Measurements from ENCODE around the gene HTR3C. TPM values are rescaled to one million over a fixed set of nuclear protein-coding genes. Genes with fewer than 3 reads are reported as not detected.
"Not testable (repeated sequence)": the region's sequence is repeated elsewhere in the genome, so short reads cannot be mapped to it uniquely, and the experiment has no call there.

The HTR3C gene, protein sequence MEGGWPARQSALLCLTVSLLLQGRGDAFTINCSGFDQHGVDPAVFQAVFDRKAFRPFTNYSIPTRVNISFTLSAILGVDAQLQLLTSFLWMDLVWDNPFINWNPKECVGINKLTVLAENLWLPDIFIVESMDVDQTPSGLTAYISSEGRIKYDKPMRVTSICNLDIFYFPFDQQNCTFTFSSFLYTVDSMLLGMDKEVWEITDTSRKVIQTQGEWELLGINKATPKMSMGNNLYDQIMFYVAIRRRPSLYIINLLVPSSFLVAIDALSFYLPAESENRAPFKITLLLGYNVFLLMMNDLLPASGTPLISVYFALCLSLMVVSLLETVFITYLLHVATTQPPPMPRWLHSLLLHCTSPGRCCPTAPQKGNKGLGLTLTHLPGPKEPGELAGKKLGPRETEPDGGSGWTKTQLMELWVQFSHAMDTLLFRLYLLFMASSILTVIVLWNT
- total RNA-seq = not detected in 2 replicates

DNA sequence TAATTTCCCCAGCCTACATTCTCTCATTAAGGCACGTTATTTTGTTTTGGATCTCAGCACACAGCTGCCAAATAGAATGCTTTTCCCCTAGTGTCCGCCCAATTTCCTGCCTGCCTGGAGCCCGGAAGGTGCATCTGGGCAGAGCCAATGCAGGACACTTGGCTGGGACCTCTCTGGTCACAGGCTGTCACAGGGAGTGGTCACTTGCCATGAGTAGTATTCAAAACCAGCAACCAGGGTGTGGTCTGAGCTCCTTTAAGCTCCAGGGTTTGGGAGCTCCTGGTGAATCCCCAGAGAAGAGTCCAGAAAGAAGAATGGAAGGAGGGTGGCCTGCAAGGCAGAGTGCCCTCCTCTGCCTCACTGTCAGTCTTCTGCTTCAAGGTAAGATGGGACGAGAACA is at the start of gene HTR3C:
HTR3C (plus strand) TSS at position 281 of the 400 bp plus-strand sequence; CDS start at position 315, 34 bp downstream.
- DNase-seq (ENCODE audit: low read depth in 2 of 2) = no peak

DNA sequence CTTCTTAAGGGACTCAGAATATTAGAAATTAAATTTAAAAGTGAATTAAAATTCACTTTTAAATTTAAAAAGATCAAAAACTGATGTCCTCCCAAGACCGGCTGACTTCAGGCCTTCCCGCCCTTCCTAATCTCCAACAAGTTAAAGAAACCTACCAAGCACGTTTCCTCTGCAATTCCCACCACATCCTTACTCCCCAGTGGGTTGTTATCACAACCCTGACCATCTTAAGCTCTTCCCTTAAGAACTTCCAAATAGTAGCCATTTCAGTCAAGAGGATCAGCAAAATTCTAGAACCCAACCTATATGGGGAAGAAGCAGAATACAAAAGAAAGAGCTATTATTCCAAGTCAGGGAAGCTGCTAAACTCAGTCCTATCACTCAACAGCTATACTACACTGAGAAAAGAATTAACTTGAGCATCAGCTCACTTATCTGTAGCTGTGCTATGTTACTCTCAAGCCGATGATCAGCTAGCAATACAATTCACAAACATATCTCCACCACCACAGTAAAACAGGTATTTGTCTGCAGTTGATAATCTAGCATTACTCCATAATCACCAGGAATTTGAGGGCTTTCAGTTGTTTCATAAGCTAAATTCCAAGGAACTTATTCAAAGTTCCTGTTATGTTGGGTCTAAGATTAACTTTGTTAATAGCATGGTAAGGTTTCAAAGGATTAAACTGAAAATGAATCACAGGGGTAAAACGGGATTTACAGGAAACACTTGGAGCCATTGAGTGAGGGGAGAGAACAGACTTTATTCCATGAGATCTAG is 49.5 kb upstream of the HTR3C start:
- peak in 1 of 2 donors; percentile 56 for DNase-seq (ENCODE audit: low read depth in 2 of 2)

DNA sequence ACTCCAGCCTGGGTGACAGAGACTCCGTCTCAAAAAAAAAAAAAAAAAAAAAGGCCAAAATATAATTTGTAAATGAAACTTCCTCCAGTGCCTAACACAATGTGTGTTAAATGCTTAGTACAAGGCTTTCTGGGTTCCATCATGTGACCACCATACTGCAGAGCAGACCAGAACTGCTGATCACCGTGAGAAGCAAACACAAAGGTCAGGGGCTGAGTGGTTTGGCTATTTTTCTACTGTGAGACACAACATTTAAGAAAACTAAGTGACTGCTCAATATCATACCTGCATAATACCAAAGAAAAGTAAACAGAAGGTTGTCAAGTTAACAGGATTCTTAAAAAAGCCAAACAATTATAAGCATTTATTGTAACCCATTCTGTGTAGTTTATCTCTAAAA is 48.4 kb upstream of the HTR3C start:
- no peak for DNase-seq (ENCODE audit: low read depth in 2 of 2)

DNA sequence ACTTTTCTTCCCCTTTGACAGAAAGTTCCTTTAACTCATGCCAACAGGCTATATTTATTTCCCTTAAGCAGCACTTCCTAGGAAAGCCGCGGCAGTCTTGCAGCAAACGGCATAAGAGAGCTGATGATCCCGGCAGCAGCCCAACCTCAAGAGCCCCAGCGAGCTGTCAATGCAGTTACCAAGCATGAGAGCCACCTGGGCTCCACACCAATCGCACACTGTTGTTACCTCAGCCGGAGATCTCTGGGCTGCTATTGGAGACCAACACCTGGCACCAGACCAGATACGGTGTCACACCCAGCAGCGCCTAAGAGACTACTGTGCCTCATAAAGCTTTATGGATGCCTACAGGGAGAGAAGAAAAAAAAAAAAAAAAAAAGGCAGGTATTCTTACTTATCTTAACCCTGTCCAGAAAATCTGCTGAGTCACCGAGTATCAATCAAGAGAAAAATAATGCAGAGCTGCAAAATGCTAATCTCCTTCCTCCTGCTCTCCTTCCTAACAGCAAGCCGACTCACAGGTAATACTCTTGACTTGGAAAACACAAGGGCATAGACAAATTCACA is 46.8 kb upstream of the HTR3C start:
- peak; percentile 69 to 73 for DNase-seq (ENCODE audit: low read depth in 2 of 2)

DNA sequence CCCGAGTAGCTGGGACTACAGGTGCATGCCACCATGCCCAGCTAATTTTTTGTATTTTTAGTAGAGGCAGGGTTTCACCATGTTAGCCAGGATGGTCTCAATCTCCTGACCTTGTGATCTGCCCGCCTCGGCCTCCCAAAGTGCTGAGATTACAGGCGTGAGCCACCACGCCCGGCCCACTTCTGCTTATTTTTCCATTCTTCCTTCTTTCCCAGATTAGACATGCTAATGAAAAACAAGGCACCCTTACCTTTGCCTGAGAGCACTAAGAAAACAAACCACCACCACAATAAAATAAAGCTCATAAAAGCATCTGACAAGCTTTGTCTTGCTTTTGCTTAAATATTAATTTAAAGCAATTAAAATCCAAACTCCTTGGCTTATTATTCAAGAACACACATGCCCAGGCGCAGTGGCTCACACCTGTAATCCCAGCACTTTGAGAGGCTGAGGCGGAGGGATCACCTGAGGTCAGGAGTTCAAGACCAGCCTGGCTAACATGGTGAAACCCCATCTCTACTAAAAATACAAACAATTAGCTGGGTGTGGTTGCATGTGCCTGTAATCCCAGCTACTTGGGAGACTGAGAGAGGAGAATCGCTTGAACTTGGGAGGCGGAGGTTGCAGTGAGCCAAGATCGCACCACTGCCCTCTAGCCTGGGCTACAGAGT is 45.6 kb upstream of the HTR3C start:
- not testable (repeated sequence) for DNase-seq (ENCODE audit: low read depth in 2 of 2)

DNA sequence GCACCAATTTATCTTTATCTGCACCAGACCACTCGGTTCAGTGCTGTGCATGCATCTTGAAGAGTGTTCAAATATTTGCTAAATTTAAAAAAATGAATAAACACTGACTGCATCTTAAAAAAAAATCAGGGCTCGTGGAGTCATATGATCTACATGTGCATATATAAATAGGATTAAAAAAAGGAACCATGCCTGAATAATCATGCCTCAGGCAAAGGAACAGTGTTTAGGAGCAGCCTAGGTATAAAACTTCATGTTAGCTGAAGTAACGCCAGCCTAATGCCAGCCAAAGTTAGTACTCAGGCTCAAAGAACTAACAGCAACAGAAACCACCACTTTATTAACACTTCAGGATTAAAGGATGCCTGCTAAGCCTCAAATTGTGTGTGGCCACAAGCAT is 44.7 kb upstream of the HTR3C start:
- DNase-seq (ENCODE audit: low read depth in 2 of 2) = no peak

DNA sequence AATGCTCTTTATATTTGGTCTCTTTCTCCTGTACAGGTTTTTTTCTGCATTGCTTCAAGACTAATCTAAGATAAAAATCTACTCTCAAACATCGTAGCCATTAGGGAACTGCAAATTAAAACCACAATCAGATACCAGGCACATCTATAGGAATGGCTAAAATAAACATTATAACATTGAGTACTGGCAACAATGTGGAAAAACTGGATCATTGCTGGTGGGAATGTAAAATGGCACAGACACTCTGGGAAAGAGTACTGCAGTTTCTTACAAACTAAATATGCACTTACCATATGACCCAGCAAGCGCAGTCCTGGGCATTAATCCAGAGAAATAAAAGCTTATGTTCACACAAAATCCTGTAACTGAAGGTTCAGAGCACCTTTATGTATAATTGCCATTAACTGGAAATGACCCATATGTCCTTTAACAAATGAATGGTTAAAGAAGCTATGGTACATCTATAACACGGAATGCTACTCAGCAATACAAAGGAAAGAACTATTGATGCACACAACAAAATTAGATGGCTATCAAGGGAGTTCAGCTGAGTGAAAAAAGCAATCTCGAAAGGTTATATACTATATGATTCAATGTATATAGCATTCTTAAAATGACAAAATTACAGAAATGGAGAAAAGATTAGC is 41.5 kb upstream of the HTR3C start:
- no peak for DNase-seq (ENCODE audit: low read depth in 2 of 2)

DNA sequence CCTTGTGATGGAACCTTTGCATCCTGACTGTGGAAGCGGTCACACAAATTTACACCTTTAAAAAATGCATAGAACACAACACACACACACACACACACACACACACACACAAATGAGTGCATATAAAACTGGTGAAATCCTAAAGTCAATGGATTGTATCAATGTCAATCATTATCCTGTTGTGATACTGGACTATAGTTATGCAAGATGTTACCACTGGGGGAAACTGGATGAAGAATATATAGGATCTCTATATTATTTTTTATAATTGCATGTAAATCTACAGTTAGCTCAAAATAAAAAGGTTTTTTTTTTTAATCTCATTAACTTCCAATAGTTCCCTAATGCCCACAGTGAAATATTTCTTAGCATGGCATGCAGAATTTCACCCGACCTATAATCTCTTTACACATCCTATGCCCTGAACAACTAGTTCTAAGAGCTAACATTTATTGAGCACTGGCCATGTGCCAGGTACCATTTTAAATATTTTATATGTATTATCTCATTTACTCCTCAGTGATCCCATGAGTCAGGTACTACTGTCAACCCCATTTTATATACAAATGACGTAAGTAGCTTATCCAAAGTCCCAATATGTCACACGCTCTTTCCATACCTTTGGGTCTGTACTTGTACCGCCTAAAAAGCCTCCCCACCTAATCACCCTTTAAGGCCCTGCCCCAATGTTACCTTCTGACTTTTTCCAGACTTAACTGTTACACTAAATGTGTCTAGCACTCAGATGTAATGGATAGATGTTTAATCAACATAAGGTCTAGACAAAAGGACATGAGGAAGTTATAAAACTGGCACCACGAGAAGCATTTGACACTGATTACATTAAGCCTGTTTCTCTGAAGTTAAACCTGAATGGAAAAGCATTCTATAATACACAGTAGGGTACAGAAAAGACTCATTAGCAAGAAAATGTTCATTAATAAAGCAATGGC is 40.6 kb upstream of the HTR3C start:
- no peak for DNase-seq (ENCODE audit: low read depth in 2 of 2)

DNA sequence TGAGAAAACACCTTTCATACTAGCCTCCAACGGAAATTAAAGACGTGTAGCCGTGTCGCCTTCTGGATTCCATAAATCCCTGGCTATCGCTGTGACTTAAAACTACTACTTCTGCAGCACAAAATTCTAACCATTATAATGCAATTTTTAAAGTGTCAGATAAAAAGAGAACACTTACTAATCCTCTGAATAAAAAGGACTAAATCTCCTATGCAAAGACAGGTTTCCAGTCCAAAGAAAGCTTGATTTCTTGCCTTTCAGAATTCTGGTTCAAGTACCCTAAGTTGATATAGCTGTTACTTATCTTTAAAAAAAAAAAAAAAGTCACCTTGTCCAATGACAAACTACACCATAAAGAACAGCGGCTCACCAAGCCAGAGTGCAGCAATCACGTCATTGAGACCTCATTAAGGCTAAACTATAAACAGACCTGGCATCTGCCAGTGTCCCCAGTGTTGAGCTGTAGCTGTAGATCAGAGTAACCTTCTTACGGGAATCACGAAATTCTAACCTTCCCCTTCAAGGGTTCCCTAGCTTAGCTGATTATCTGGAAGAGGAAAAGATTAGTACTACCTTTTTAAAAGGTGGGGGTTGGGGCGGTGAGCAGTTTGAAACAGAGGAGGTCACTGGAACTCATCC is 37.3 kb upstream of the HTR3C start:
- no peak for DNase-seq (ENCODE audit: low read depth in 2 of 2)

DNA sequence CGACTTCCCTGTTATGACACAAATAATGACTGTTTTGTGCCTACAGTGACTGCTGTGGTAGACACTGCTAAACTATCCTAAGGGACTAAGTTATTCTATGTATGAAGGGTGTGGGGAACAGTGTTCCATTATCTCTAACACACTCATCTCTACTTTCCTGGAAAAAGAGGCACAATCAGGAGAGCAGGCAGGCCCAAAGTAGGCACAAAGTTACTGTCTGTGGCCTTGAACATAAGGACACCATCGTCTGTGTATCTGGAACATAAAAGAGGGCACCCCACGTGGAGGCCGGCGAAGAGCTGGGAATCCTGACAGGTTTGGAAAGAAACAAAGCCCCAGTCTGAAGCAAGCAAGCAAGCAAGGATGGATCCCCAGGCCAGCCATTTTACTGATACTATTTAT is 36.7 kb upstream of the HTR3C start:
- DNase-seq (ENCODE audit: low read depth in 2 of 2) = no peak

DNA sequence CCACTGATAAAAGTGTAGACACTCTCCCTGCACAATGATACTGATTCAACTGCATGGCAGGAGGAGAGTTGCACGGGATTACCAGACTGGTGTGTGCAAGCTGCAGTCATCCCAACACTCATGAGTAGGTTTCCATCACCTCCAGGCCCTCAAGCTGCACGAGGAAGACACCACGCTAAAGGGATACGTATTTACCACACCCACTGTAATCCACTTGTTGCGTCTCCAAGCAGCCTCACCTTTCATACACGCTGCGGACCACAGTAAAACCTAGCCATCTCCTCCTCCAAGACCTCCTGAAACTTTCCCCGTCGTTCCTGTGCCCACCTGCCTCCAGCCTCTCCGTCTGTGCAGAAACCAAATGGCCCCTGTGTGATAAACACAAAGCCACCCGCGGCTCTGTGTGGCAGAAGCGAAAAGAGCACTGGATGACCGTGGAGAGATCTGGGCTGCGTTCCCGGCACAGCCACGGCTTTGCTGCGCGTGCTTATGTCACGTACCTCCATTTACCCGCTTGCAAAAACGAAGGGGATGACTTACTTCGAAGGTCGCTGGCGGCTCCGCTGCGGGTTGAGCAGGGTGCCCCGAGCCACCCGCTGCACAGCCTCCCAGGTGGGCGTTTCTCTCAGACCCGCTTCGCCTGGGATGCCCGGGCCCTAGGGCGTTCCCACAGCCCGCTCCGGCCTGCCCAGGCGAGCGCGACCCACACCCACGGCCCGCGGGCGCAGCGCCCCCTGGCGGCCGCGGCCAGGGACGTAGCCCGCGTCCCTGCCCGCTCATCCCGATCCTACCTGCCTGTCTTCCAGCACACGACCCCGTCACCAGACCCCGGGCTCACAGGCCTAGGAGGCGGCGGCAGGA is 35.8 kb upstream of the HTR3C start:
- peak; percentile 62 to 79 for DNase-seq (ENCODE audit: low read depth in 2 of 2)

DNA sequence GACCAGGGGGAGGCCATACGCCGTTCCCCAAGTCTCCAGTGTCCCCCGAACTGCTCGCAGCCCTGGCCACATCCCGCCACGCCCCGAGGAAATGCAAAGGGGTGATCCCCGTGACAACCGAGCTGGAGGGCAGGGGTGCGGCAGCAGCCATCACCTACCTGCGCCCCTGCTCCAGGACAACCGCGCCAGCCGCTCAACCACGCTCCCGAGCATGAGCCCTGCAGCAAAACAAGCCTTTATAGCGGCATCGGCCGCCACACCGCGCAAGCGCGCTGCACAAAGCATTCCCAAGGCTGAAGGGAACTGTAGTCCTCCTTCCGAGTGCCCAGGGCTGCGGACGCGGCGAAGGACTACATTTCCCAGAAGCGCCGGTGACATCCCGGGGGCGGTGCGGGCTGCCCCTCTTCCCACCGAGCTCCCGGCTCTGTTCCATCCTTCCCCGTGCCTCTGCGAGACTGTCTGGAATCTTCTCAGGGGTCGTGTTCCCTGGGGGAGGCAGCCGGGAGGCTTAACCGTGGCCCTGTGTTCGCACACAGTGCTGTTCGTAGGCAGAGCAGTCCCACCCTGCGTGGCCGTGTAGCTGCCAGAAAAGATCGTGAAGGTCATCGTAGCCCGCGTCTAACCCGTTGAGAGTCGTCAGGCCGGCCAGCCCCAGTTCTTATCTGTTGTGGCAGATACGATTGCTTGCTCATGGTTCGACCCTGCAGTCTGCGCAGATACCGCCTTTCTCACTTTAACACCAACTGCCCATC is 35.0 kb upstream of the HTR3C start, which contains the start of gene ABCC5:
ABCC5 (minus strand) TSS at position 213 of the 752 bp plus-strand sequence. CDS start 3,492 bp downstream, outside the sequence.
- DNase-seq (ENCODE audit: low read depth in 2 of 2) = peak; percentile 93 to 94

DNA sequence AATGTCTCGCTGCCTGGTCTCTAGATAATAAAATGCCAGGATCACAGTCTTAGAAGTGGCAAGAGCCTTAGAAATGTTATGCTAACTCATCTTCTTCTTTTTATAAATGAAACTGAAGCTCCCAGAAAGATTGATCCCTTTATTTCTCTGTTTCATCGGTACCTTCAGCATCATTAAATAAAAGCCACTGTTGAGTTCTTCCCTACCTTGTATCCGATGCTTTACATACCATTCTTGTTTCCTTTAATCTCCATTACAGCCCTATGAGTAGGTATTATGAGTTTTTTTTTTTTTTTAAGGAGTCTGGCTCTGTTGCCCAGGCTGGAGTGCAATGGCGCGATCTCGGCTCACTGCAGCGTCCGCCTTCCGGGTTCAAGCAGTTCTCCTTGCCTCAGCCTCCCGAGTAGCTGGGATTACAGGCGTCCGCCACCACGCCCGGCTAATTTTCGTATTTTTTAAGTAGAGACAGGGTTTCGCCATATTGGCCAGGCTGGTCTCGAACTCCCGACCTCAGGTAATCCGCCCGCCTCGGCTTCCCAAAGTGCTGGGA is 34.3 kb upstream of the HTR3C start:
- DNase-seq (ENCODE audit: low read depth in 2 of 2) = no peak

DNA sequence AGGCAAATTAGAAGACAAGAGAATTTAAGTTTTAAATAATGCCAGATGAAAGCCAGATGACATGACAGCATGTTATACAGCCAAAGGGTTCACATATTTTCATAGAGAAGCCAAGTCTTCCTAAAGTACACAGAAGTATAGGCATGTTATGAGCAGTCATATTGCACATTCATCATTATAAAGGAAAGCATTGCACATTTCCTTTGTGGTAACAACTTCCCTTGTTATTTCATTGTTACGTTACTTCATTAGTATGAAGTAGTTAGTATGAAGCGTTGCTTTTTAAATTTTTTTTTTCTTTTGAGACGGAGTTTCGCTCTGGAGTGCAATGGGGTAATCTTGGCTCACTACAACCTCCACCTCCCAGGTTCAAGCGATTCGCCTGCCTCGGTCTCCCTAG is 30.5 kb upstream of the HTR3C start:
- DNase-seq (ENCODE audit: low read depth in 2 of 2) = peak; percentile 38 to 80

DNA sequence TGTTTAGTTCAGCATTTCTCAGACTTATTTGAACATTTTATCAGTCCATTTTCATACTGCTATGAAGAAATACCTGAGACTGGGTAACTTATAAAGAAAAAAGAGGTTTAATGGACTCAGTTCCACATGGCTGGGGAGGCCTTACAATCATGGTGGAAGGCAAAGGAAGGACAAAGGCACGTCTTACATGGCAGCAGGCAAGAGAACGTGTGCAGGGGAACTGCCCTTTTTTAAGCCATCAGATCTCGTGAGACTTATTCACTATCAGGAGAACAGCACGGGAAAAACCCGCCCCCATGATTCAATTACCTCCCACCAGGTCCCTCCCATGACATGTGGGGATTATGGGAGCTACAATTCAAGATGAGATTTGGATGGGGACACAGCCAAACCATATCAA is 27.6 kb upstream of the HTR3C start:
- not testable (repeated sequence) for DNase-seq (ENCODE audit: low read depth in 2 of 2)

DNA sequence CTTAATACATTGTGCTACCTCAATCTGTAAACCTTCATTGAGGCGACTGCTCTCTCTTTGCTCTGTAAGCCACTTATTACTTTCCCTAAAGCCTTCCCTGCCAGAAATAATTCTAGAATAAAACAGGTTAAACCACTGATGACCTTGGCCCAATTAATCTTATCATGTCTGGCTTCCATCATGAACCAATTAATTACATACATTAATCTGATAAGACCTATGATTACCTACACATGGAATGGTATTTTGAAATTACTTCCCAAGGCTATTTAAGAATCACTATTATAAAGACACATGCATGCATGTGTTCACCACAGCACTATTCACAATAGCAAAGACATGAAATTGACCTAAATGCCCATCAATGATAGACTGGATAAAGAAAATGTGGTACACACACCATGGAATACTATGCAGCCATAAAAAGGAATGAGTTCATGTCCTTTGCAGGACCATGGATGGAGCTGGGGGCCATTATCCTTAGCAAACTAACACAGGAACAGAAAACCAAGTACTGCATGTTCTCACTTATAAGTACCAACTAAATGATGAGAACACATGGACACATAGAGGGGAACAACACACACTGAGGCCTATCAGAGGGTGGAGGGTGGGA is 24.5 kb upstream of the HTR3C start:
- DNase-seq (ENCODE audit: low read depth in 2 of 2) = not testable (repeated sequence)

DNA sequence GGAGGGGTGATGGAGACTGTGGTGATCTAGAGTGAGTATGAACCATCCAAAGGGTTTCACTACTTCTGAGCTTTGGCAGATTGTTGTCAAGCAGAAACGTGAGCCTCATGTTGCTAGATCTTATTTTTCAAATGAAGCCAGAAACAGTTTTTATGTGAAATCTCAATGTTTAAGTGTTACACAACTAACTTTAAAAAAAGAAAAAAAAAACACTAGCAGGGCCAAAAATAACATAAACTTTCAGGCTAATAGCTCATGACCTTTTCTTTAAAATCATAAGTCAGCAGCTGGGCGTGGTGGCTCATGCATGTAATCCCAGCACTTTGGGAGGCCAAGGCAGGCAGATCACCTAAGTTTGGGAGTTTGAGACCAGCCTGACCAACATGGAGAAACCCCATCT is 23.4 kb upstream of the HTR3C start:
- DNase-seq (ENCODE audit: low read depth in 2 of 2) = no peak
